ENCODE results near the gene KCNMB2. TPM values are rescaled to one million over a fixed set of nuclear protein-coding genes. Genes with fewer than 3 reads are reported as not detected.

KCNMB2 gene
- total RNA-seq, 1 donor = 1.1 TPM

DNA sequence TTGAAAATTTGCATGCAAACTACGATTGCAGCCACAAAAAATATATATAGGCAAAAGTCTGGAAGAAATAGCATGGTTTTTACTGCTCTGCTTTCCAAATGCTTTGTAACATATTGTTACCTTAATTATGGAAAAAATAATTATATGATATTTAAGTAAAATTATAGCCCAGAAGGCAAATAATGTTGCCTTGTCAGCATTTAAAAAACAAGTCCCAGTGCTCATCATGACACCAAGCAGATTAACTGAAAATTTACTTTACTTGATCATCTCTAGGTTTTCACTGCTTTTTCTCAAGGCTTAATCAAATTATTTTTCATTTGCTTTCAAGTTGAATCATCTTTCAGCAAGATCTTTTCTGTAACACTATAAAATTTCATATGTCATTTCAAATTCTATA, 272.5 kb downstream of the KCNMB2 start:
- H3K36me3 ChIP-seq (ENCODE audit: insufficient read depth, low read length) = no peaks in the 10 kb centered on the region
- H3K4me3 ChIP-seq (ENCODE audit: insufficient read depth, low read length) = no peak overlapping the region
- no peaks in the 10 kb centered on the region for H3K27me3 ChIP-seq (ENCODE audit: insufficient read depth, low read length)
- DNase-seq (ENCODE audit: insufficient read length, low spot score, missing footprints) = no peak
- no peaks in the 10 kb centered on the region for H3K79me2 ChIP-seq (ENCODE audit: insufficient read depth, low read length)
- H3K27ac ChIP-seq (ENCODE audit: low read depth, low read length) = no peak overlapping the region
- no peak overlapping the region for H3K4me2 ChIP-seq (ENCODE audit: insufficient read depth, low read length)
- H2AFZ ChIP-seq (ENCODE audit: low read length) = no peak overlapping the region
- TF ChIP-seq, protein P1, sequence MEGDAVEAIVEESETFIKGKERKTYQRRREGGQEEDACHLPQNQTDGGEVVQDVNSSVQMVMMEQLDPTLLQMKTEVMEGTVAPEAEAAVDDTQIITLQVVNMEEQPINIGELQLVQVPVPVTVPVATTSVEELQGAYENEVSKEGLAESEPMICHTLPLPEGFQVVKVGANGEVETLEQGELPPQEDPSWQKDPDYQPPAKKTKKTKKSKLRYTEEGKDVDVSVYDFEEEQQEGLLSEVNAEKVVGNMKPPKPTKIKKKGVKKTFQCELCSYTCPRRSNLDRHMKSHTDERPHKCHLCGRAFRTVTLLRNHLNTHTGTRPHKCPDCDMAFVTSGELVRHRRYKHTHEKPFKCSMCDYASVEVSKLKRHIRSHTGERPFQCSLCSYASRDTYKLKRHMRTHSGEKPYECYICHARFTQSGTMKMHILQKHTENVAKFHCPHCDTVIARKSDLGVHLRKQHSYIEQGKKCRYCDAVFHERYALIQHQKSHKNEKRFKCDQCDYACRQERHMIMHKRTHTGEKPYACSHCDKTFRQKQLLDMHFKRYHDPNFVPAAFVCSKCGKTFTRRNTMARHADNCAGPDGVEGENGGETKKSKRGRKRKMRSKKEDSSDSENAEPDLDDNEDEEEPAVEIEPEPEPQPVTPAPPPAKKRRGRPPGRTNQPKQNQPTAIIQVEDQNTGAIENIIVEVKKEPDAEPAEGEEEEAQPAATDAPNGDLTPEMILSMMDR (IDR thresholded peaks at IDR 0.05; ENCODE audit: extremely low read depth, low read depth, low read length) = no peak
- H3K9me3 ChIP-seq (ENCODE audit: low read depth, low read length) = no peaks in the 10 kb centered on the region
- H4K20me1 ChIP-seq (ENCODE audit: insufficient read depth, low read length) = no peaks in the 10 kb centered on the region
- no peaks in the 10 kb centered on the region for H3K4me1 ChIP-seq (ENCODE audit: insufficient read depth, low read length)

DNA sequence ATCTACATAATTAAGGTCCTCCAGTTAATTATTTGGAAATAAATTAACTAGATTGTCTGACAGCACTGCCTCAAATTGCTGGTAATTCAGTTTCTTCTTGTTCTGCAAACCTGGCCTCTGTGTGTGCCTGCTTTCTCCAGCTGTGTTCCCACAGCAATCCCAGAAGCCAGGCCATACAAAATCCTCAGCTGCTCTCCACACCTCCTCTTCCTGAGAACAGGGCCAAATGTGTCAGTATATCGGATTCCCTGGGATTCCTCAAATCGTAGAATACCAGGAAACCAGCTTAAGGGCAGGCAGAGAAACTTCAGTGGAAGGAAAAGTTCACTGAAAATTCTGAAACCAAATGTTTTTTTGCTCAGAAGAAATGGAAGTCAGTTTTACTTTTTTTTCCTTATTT, 273.9 kb downstream of the KCNMB2 start:
- H4K20me1 ChIP-seq (ENCODE audit: insufficient read depth, low read length) = no peaks in the 10 kb centered on the region
- no peak overlapping the region for H3K4me3 ChIP-seq (ENCODE audit: insufficient read depth, low read length)
- H3K79me2 ChIP-seq (ENCODE audit: insufficient read depth, low read length) = no peaks in the 10 kb centered on the region
- H3K27me3 ChIP-seq (ENCODE audit: insufficient read depth, low read length) = no peaks in the 10 kb centered on the region
- no peak for DNase-seq (ENCODE audit: insufficient read length, low spot score, missing footprints)
- no peaks in the 10 kb centered on the region for H3K4me1 ChIP-seq (ENCODE audit: insufficient read depth, low read length)
- TF ChIP-seq, protein P1 (IDR thresholded peaks at IDR 0.05; ENCODE audit: extremely low read depth, low read depth, low read length) = no peak
- H3K4me2 ChIP-seq (ENCODE audit: insufficient read depth, low read length) = no peak overlapping the region
- no peaks in the 10 kb centered on the region for H3K9me3 ChIP-seq (ENCODE audit: low read depth, low read length)
- H3K36me3 ChIP-seq (ENCODE audit: insufficient read depth, low read length) = no peaks in the 10 kb centered on the region
- H3K27ac ChIP-seq (ENCODE audit: low read depth, low read length) = no peak overlapping the region
- no peak overlapping the region for H2AFZ ChIP-seq (ENCODE audit: low read length)

DNA sequence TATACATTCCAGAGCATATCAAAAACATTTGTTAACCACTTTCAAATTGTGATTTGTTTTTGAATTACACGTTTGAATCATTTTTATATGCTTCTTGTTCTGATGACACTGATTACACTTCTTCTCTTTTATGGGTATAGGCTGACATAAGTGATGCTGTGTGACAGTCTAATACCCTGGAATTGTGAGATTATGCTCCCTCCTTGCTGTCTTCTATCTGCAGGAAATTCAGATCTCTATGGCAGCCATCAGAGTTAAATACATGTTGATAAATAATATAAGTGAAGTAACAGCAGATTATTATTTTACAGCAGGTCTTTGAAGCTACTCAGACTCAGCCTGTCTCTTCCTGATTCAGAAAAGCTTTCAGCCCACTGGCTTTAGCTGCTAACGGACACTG, 286.5 kb downstream of the KCNMB2 start:
- Histone ChIP-seq H3K79me2 (ENCODE audit: insufficient read depth, low read length) (no peaks in the 10 kb centered on the region), H3K36me3 (ENCODE audit: insufficient read depth, low read length) (no peaks in the 10 kb centered on the region), H4K20me1 (ENCODE audit: insufficient read depth, low read length) (no peaks in the 10 kb centered on the region), H3K27me3 (ENCODE audit: insufficient read depth, low read length) (no peaks in the 10 kb centered on the region), H3K4me1 (ENCODE audit: insufficient read depth, low read length) (no peaks in the 10 kb centered on the region), H3K4me2 (ENCODE audit: insufficient read depth, low read length) (no peak overlapping the region), H3K4me3 (ENCODE audit: insufficient read depth, low read length) (no peak overlapping the region), H3K9me3 (ENCODE audit: low read depth, low read length) (no peaks in the 10 kb centered on the region), H3K27ac (ENCODE audit: low read depth, low read length) (no peak overlapping the region), H2AFZ (ENCODE audit: low read length) (no peak overlapping the region)
- TF ChIP-seq, protein P1 (IDR thresholded peaks at IDR 0.05; ENCODE audit: extremely low read depth, low read depth, low read length) = no peak
- DNase-seq (ENCODE audit: insufficient read length, low spot score, missing footprints) = peak; percentile 54

DNA sequence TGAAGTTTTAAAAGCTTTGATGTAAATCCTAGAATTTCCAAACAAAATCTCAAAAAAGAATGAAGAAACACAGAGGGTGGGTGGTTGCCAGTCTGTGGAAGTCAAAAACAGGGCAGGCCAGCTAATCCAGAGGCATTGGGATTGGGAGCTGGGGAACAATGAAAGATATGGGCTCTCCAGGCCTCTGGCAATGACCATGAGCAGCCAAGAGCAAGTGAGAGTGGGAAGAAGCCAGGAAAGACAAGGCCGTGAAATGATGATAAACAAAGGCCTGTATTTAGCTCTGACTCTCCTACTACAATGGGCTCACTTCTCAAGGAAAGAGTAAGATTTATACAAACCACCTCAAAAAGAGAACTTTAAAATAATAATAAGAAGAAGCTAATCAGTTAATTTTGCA, 286.9 kb downstream of the KCNMB2 start:
- H3K9me3 ChIP-seq (ENCODE audit: low read depth, low read length) = no peaks in the 10 kb centered on the region
- DNase-seq (ENCODE audit: insufficient read length, low spot score, missing footprints) = no peak
- no peaks in the 10 kb centered on the region for H3K27me3 ChIP-seq (ENCODE audit: insufficient read depth, low read length)
- peak overlapping the region; percentile 10 for H3K27ac ChIP-seq (ENCODE audit: low read depth, low read length)
- H3K36me3 ChIP-seq (ENCODE audit: insufficient read depth, low read length) = no peaks in the 10 kb centered on the region
- no peaks in the 10 kb centered on the region for H3K4me1 ChIP-seq (ENCODE audit: insufficient read depth, low read length)
- H4K20me1 ChIP-seq (ENCODE audit: insufficient read depth, low read length) = no peaks in the 10 kb centered on the region
- no peak overlapping the region for H3K4me3 ChIP-seq (ENCODE audit: insufficient read depth, low read length)
- H3K79me2 ChIP-seq (ENCODE audit: insufficient read depth, low read length) = no peaks in the 10 kb centered on the region
- H3K4me2 ChIP-seq (ENCODE audit: insufficient read depth, low read length) = peak overlapping the region; percentile 57
- peak overlapping the region; percentile 72 for H2AFZ ChIP-seq (ENCODE audit: low read length)
- TF ChIP-seq, protein P1 (IDR thresholded peaks at IDR 0.05; ENCODE audit: extremely low read depth, low read depth, low read length) = no peak
